HG03025 (cell line): ENCODE data around the gene MOCOS.
"Not testable (repeated sequence)": the region's sequence is repeated elsewhere in the genome, so short reads cannot be mapped to it uniquely, and the experiment has no call there.

Experiments used
- ATAC-seq: cut with Tn5 transposase; IDR thresholded peaks from one replicate; pipeline ENCODE4 v1.9.1; 2021; ENCODE audit warnings: mild to moderate bottlenecking, moderate library complexity; ENCODE audit not compliant: unreplicated experiment, low FRiP score

The MOCOS gene

GRCh38 chr18:36197511-36198166 is 10.3 kb downstream of the MOCOS start:
- no peak for ATAC-seq

DNA sequence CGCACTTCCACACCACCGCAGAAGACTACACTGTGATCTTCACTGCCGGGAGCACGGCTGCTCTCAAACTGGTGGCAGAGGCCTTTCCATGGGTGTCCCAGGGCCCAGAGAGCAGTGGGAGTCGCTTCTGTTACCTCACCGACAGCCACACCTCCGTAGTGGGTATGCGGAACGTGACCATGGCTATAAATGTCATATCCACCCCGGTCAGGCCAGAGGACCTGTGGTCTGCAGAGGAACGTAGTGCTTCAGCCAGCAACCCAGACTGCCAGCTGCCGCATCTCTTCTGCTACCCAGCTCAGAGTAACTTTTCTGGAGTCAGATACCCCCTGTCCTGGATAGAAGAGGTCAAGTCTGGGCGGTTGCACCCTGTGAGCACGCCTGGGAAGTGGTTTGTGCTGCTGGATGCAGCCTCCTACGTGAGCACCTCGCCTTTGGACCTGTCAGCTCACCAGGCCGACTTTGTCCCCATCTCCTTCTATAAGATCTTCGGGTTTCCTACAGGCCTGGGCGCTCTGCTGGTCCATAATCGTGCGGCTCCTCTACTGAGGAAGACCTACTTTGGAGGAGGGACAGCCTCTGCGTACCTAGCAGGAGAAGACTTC is 12.5 kb downstream of the MOCOS start:
- ATAC-seq: no peak

GRCh38 chr18:36200354-36200771 is 13.1 kb downstream of the MOCOS start:
- ATAC-seq: no peak

DNA sequence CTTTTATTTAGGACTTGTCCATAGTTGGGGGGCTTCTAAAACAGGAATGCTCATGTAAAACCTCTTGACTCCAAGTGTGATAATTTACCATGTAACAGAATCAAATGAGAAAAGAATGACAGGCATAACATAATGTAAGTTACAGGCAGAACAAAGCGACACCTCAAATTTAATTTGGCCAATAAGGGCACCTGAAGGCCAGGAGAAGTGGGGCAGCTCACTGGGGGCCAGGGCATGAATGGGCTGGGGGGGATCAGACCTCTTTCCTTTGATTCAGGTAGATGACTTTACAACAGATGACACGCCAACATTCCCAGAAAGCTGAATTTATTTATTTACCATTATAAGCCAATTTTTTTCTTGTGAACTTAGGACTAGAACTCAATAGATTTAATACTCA is 14.5 kb downstream of the MOCOS start:
- ATAC-seq: no peak

DNA sequence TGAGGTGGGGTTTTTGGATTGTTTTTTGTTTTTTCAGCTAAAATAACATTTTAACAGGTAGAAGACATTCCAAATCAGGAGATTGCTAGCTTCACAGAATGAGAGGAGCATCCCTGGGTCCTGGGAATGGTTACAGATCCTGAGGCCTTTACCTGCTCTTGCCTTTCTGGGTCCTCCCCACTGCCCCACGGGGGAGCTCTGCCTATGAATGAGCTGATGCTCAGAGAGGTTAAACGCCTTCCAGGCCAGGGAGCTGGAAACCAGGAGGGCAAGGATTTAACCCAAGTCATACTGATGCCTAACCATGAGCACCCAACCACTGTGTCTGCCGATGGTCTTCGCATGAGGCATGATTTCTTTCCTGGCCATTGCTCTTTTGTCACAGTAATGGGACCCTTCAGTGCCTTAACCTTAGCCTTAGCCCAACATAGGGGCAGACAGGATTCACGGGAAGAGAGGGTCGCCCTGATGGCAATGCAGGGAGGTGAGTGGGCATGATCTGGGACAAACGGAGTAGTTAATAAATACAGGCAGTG is 16.1 kb downstream of the MOCOS start:
- ATAC-seq: no peak

GRCh38 chr18:36205166-36205565 is 17.9 kb downstream of the MOCOS start:
- no peak for ATAC-seq

DNA sequence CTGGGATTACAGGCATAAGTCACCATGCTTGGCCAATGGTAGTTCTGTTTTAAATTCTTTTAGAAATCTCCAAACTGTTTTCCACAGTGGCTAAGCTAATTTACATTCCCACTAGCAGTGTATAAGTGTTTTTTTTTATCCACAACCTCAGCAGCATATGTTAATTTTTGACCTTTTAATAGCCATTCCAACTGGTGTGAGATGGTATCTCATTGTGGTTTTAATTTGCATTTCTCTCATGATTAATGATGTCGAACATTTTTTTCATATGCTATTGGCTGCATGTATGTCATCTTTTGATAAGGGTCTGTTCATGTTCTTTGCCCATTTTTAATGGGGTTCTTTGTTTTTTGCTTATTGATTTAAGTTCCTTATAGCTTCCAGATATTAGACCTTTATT is 20.0 kb downstream of the MOCOS start:
- ATAC-seq: no peak

- ATAC-seq: not testable (repeated sequence)
These were observed 20.7 kb downstream of the MOCOS start for GRCh38 chr18:36207969-36208368.

GRCh38 chr18:36211612-36212065 is 24.3 kb downstream of the MOCOS start:
- no peak for ATAC-seq

DNA sequence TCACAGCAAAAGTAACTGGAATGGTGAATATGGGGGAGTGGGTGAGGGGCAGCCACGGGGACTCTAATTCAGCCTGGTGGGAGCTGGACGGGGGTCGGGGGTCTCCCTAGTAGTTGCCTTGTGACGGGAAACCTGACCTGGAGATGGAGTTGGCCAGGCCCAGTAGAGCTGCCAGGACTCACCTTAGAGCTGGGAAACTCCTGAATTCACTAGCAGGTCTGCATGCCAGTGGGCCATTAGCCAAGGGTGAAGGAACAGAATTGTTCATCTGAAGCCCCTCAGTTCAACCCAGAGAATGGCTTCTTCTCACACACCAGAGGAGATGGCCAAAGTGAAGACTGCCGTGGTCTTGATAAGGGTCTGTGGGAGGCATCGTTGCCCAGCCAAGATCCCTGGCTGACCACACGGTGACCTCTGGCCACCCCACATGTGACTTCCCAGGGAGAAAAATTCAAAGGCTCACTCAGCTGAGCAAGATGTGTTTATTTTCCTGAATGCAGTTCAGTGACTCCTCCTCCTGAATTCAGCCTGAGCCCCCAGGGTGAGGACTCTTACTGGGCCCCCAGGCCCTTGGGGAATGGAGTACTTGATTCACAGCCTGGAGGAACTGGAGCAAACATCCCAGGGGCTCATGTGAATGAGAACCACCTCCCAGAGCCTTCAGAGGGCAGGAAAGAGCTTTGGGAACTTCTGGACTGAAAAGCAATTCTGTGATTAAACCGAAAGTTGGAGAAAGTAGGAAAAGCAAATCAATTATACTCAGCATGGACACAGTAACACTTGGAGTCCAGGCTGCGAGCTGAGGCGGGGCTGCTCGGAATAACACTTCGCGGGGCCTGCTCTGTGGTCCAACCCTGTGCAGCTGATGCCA is 25.2 kb downstream of the MOCOS start:
- no peak for ATAC-seq

DNA sequence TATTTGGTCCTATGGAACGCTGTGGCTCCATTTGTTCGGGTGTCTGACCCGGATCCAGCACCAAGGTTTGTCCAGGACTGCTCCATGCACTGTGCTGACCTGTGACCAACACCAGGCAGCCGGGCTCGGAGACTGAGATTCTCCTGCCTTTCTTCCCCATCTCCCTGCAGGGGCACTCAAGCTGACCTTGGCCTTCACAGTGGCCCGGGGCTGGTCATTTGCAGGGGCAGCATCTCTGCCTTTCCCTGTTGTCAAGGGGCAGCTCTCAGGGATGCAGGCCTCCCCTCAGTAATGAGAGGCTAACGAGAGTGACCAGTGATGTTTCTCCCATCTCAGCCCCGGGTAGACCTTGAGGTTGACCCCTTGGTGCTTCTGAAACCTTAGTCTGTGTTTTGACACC is 27.5 kb downstream of the MOCOS start:
- ATAC-seq: no peak

DNA sequence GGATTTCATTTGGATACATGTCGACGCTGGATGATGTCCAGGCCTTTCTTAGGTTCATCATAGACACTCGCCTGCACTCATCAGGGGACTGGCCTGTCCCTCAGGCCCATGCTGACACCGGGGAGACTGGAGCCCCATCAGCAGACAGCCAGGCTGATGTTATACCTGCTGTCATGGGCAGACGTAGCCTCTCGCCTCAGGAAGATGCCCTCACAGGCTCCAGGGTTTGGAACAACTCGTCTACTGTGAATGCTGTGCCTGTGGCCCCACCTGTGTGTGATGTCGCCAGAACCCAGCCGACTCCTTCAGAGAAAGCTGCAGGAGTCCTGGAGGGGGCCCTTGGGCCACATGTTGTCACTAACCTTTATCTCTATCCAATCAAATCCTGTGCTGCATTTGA is 28.3 kb downstream of the MOCOS start:
- no peak for ATAC-seq

- ATAC-seq: no peak
These were observed 30.1 kb downstream of the MOCOS start for GRCh38 chr18:36217348-36217747.

DNA sequence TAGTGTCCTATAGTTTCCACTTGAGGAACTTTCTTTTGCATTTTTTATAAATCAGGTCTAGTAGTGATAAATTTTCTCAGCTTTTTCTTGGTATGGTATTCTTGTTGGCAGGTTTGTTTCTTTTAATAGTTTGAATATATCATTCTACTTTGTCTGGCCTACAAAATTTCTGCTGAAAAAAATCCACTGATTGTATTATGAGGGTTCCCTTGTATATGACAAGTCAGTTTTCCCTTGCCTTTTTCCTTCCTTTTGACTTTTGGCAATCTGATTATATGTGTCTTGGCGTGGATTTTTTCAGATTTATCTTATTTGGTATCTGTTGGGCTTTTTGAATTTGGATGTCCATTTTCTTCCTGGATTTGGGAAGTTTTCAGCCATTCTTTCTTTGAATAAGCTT is 41.9 kb downstream of the MOCOS start:
- ATAC-seq: no peak

DNA sequence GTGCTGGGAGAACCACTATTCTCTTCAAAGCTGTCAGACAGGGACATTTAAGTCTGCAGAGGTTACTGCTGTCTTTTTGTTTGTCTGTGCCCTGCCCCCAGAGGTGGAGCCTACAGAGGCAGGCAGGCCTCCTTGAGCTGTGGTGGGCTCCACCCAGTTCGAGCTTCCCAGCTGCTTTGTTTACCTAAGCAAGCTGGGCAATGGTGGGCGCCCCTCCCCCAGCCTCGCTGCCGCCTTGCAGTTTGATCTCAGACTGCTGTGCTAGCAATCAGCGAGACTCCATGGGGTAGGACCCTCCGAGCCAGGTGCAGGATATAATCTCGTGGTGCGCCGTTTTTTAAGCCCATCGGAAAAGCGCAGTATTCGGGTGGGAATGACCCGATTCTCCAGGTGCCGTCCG is 53.2 kb downstream of the MOCOS start:
- ATAC-seq: not testable (repeated sequence)

DNA sequence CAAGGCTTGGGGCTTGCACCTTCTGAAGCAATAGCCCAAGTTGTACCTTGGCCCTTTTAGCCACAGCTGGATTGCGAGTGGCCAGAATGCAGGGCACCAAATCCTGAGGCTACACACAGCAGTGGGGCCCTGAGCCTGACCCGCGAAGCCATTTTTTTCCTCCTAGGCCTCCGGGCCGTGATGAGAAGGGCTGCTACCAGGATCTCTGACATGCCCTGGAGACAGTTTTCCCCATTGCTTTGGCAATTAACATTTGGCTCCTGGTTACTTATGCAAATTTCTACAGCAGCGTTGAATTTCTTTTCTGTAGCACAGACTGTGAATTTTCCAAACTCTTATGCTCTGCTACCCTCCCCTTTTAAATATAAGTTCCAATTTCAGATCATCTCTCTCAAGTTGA is 54.5 kb downstream of the MOCOS start:
- no peak for ATAC-seq

- ATAC-seq: no peak
These were observed 59.7 kb downstream of the MOCOS start for GRCh38 chr18:36247036-36247435.

DNA sequence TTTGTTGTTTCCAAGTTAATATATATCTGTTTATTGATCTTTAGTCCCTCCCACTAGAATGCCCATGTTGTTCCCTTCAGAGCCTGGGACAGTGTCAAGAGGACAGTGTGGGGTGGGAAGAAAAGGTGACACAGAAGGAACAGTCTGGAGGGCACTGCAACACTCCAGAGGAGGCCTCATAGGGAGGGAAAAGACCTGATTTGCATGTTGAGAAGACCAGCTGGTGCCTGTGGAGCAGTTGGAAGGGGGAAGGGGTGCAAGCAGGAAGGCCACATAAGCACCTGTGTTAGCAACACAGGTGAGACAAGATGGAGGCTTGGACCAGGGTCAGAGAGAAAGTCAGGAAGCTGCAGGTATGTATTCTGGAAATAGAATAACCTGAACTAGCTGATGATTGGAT is 62.1 kb downstream of the MOCOS start:
- ATAC-seq: no peak

DNA sequence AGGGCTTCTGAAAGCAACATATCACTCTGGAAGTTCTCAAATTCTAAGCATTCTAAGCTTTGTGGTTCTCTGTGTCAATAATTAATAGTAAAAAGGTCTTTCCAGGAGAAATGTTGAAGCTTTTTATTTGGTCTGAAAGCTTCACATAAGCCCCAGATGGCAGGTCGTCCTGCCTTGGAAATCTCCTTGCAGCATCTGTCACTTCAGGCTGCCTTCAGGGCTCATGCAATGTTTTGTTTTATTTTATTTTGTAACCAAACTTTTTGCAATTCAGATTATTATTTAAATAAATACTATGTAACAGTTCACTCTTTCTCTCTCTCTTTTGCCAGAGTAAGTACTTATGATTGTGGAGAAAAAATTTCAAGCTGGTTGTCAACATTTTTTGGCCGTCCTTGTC is 63.5 kb downstream of the MOCOS start:
- ATAC-seq: no peak

GRCh38 chr18:36255072-36255698 is 67.9 kb downstream of the MOCOS start:
- no peak for ATAC-seq

DNA sequence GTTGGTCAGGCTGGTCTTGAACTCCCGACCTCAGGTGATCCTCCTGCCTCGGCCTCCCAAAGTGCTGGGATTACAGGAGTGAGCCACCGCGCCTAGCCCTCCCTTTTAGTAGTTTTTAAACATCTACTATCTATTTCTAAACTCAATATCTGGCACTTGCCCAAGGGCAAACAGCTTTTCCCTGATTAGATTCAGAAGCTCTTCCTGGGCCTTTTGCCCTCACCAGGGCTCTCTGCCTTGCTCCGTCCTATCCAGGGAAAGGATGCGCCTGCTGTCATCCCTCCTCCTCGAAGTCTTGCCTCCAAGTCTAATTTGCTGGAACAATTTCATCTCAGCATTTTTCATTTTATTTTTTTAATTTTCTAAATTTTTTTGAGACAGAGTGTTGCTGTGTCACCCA is 68.8 kb downstream of the MOCOS start:
- ATAC-seq: no peak
